SK-N-SH (cell line): ENCODE data around the gene SLC27A4. TPM values are rescaled to one million over a fixed set of nuclear protein-coding genes. Genes with fewer than 3 reads are reported as not detected.

ENCODE experiments used
- CTCF ChIA-PET: fragments of 300-600, 350-600 bp; formaldehyde crosslinking; extraction: SDS; loops from one replicate; lab custom pipeline; 2021; lab: Yijun Ruan, JAX
- POLR2A ChIA-PET: fragments of 350-600 bp; sonication (Branson Sonifier 250); formaldehyde crosslinking; extraction: SDS; loops from one replicate; lab custom pipeline; 2020; ENCODE audit warnings: antibody characterized with exemption, inconsistent platforms; lab: Yijun Ruan, JAX
- DNase-seq: peaks from one replicate; pipeline ENCODE4 v3.0.0; 2012
- H2AFZ ChIP-seq: fragments of 200-600 bp; sonication (generic); 2 replicates; pipeline ENCODE4 v1.8.1; 2016; ENCODE audit warnings: antibody characterized with exemption, mild to moderate bottlenecking, low read depth
- H3F3A ChIP-seq: fragments of 200-600 bp; sonication (generic); replicated peaks from 2 replicates; pipeline ENCODE3; 2016; ENCODE audit warnings: antibody characterized with exemption, mild to moderate bottlenecking; ENCODE audit not compliant: insufficient read depth
- H3K27ac ChIP-seq, 2 experiments: fragments of 200-500 bp in 1 of 2; fragments of 200-600 bp in 1 of 2; sonication (Bioruptor generic) in 1 of 2; sonication (generic), shearing (Covaris generic) in 1 of 2; 2 replicates each; pipeline versions ENCODE4 v1.5.1 to v1.6.1; 2014 to 2016; ENCODE audit warnings: low read depth in 2 of 2, inconsistent platforms in 1 of 2, low read length in 1 of 2, mild to moderate bottlenecking in 1 of 2, mixed read lengths in 1 of 2
- H3K27me3 ChIP-seq: fragments of 200-600 bp; sonication (generic), shearing (Covaris generic); 2 replicates; pipeline ENCODE4 v1.6.1; 2016; ENCODE audit warnings: mixed run types; ENCODE audit not compliant: insufficient read depth
- H3K36me3 ChIP-seq, 2 experiments: fragments of 200-500 bp in 1 of 2; fragments of 200-600 bp in 1 of 2; sonication (Bioruptor generic) in 1 of 2; sonication (generic) in 1 of 2; replicated peaks in 1 of 2; 2 replicates each; pipeline versions ENCODE3 to v1.5.1; 2014 to 2016; ENCODE audit warnings: low read length in 1 of 2, mild to moderate bottlenecking in 1 of 2; ENCODE audit not compliant: insufficient read depth in 2 of 2, control insufficient read depth in 1 of 2
- H3K4me1 ChIP-seq, 2 experiments: fragments of 200-500 bp in 1 of 2; fragments of 200-600 bp in 1 of 2; sonication (Bioruptor generic) in 1 of 2; sonication (generic), shearing (Covaris generic) in 1 of 2; 2 replicates each; pipeline versions ENCODE4 v1.5.1 to v1.6.1; 2014 to 2016; ENCODE audit warnings: low read depth in 1 of 2, low read length in 1 of 2, mixed run types in 1 of 2; ENCODE audit not compliant: insufficient read depth in 2 of 2, control insufficient read depth in 1 of 2
- H3K4me2 ChIP-seq: fragments of 200-600 bp; sonication (generic), shearing (Covaris generic); 2 replicates; pipeline ENCODE4 v1.6.1; 2017; ENCODE audit warnings: mixed run types
- H3K4me3 ChIP-seq, 2 experiments: fragments of 200-500 bp in 1 of 2; fragments of 200-600 bp in 1 of 2; sonication (Bioruptor generic) in 1 of 2; sonication (generic), shearing (Covaris generic) in 1 of 2; 2 replicates each; pipeline versions ENCODE4 v1.5.1 to v1.8.1; 2014 to 2016; ENCODE audit warnings: low read depth in 2 of 2, inconsistent platforms in 1 of 2, low read length in 1 of 2, mild to moderate bottlenecking in 1 of 2, mixed read lengths in 1 of 2, moderate library complexity in 1 of 2
- H3K79me2 ChIP-seq: fragments of 200-600 bp; sonication (generic); 2 replicates; pipeline ENCODE4 v1.8.1; 2017; ENCODE audit warnings: mild to moderate bottlenecking; ENCODE audit not compliant: insufficient read depth
- H3K9ac ChIP-seq: fragments of 200-600 bp; sonication (generic); 2 replicates; pipeline ENCODE4 v1.6.1; 2017; ENCODE audit warnings: mixed run types
- H3K9me2 ChIP-seq: fragments of 200-600 bp; sonication (generic); 2 replicates; pipeline ENCODE4 v1.6.1; 2017; ENCODE audit warnings: mixed run types
- H3K9me3 ChIP-seq: fragments of 200-600 bp; sonication (generic); 2 replicates; pipeline ENCODE4 v1.6.1; 2017; ENCODE audit warnings: mixed run types, mild to moderate bottlenecking, moderate library complexity
- H4K20me1 ChIP-seq: fragments of 200-600 bp; sonication (generic); 2 replicates; pipeline ENCODE4 v1.6.1; 2017; ENCODE audit warnings: mild to moderate bottlenecking, mixed run types; ENCODE audit not compliant: insufficient read depth
- CHD2 ChIP-seq: fragments of 150-350 bp; IDR thresholded peaks from 2 replicates; pipeline ENCODE4 v1.6.1; 2018; ENCODE audit warnings: low read length; ENCODE audit not compliant: partially characterized antibody
- CTCF ChIP-seq: fragments of 200-600 bp; sonication (generic); IDR thresholded peaks from 2 replicates; pipeline ENCODE4 v1.6.1; 2017; ENCODE audit warnings: antibody characterized with exemption, mild to moderate bottlenecking, moderate library complexity
- EP300 ChIP-seq, 2 experiments: IDR thresholded peaks; 2 replicates each; pipeline versions ENCODE4 v1.4.0 to v1.6.1; 2012; ENCODE audit warnings: borderline replicate concordance in 1 of 2, low read depth in 1 of 2, low read length in 1 of 2
- EZH2phosphoT487 ChIP-seq: fragments of 200-600 bp; sonication (generic); IDR thresholded peaks from 2 replicates; pipeline ENCODE4 v1.6.1; 2017; ENCODE audit warnings: low read depth, mixed run types, mild to moderate bottlenecking, antibody characterized with exemption, moderate library complexity, borderline replicate concordance
- FOSL2 ChIP-seq: IDR thresholded peaks from 2 replicates; pipeline ENCODE4 v1.4.0; 2012; ENCODE audit warnings: low read depth, mild to moderate bottlenecking, moderate library complexity, borderline replicate concordance
- IRF3 ChIP-seq: fragments of 150-350 bp; IDR thresholded peaks from 2 replicates; pipeline ENCODE4 v1.6.1; 2016; ENCODE audit warnings: mild to moderate bottlenecking, low read depth, low read length
- JUND ChIP-seq: IDR thresholded peaks from 2 replicates; pipeline ENCODE4 v1.4.0; 2012
- MEF2A ChIP-seq: IDR thresholded peaks from 2 replicates; pipeline ENCODE4 v1.4.0; 2012; ENCODE audit warnings: low read depth, borderline replicate concordance
- RXRA ChIP-seq: IDR thresholded peaks from 2 replicates; pipeline ENCODE4 v1.4.0; 2012; ENCODE audit warnings: low read depth, mild to moderate bottlenecking, borderline replicate concordance
- SMC3 ChIP-seq: IDR thresholded peaks from 2 replicates; pipeline ENCODE4 v1.6.1; 2012; ENCODE audit warnings: low read depth, low read length, improper control_type of control experiment
- TEAD4 ChIP-seq: IDR thresholded peaks from 2 replicates; pipeline ENCODE4 v1.4.0; 2012; ENCODE audit warnings: mild to moderate bottlenecking, borderline replicate concordance; ENCODE audit not compliant: insufficient read depth
- YY1 ChIP-seq: IDR thresholded peaks from 2 replicates; pipeline ENCODE4 v1.4.0; 2012; ENCODE audit warnings: low read depth, mild to moderate bottlenecking
- WGBS: methylation state at CpG from one replicate; pipeline ENCODE4 v1.1.6; 2017; ENCODE audit warnings: low lambda C conversion rate; 5-methylcytosine and 5-hydroxymethylcytosine counted together
- polyA plus RNA-seq, 3 experiments: library from polyadenylated mRNA; depleted of rRNA; stranded (reverse); fragments of >200 nt; gene quantifications; 2 replicates each; pipeline ENCODE4 v1.2.3, GENCODE V29; 2012
- TF ChIP-seq, protein P1 (sequence below): fragments of 150-350 bp; IDR thresholded peaks from 2 replicates; pipeline ENCODE4 v1.6.1; 2017; ENCODE audit warnings: antibody characterized with exemption, low read length, low read depth, borderline replicate concordance

SLC27A4 gene
- polyA plus RNA-seq, 1 of the 3 experiments (the other 2 are of a cell fraction), result 24.1 TPM

- CTCF ChIA-PET, result interaction anchor here (0.9 to 1.2 kb wide), 4 partner anchors 12 to 46 kb away, joined by 3 to 5 read pairs (median 4); no protein-coding TSS in a partner anchor
- Histone ChIP-seq H3K9ac (no peak overlapping the region), H3F3A (peaks cover 4% of the 10 kb centered on the region), H3K36me3 (peaks cover under 1 to 43% of the 10 kb centered on the region in 2 experiments), H3K27ac (no peak overlapping the region), H3K4me1 (no peaks in the 10 kb centered on the region), H4K20me1 (no peaks in the 10 kb centered on the region), H3K4me3 (no peak overlapping the region), H3K9me2 (no peaks in the 10 kb centered on the region), H3K27me3 (no peaks in the 10 kb centered on the region; the same call in 1 of the 2 replicates), H3K9me3 (no peaks in the 10 kb centered on the region), H3K4me2 (no peak overlapping the region), H2AFZ (no peak overlapping the region), H3K79me2 (no peaks in the 10 kb centered on the region)
- POLR2A ChIA-PET, result interaction anchor here (0.6 kb wide), 1 partner anchor 81 kb away, joined by 4 read pairs; no protein-coding TSS in a partner anchor
- TF ChIP-seq, protein P1, sequence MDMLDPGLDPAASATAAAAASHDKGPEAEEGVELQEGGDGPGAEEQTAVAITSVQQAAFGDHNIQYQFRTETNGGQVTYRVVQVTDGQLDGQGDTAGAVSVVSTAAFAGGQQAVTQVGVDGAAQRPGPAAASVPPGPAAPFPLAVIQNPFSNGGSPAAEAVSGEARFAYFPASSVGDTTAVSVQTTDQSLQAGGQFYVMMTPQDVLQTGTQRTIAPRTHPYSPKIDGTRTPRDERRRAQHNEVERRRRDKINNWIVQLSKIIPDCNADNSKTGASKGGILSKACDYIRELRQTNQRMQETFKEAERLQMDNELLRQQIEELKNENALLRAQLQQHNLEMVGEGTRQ, result no peak
- no peak for TF ChIP-seq SMC3
- TF ChIP-seq EP300 (IDR thresholded peaks at IDR 0.05; ENCODE audit: borderline replicate concordance in 1 of 2, low read depth in 1 of 2, low read length in 1 of 2), result no peak
- no peak for TF ChIP-seq IRF3
- no peak for TF ChIP-seq EZH2phosphoT487
- TF ChIP-seq MEF2A, result no peak
- TF ChIP-seq TEAD4, result no peak
- no peak for TF ChIP-seq CTCF
- no peak for TF ChIP-seq JUND
- no peak for TF ChIP-seq YY1
- TF ChIP-seq FOSL2, result no peak
- TF ChIP-seq CHD2, result no peak
- no peak for TF ChIP-seq RXRA
- peak; percentile 33 for DNase-seq
- WGBS, result 95% methylated on average over 43 of the region's 56 CpGs
Observed at GRCh38 chr9:128393145-128393775, 52.9 kb downstream of the SLC27A4 start.
